Activated CD4-positive, alpha-beta T cell treated with anti-CD3 and anti-CD28 coated beads, Interleukin-2, amount 10 ng/mL, durations not matched to agents 7 days and 5 days (primary cell): ENCODE measurements around the gene UGT2A1. TPM values are rescaled to one million over a fixed set of nuclear protein-coding genes. Genes with fewer than 3 reads are reported as not detected.
"Not testable (repeated sequence)": the region's sequence is repeated elsewhere in the genome, so short reads cannot be mapped to it uniquely, and the experiment has no call there.

Experiments used
- CTCF ChIA-PET: fragments of 350-600 bp; sonication (Branson Sonifier 250); formaldehyde crosslinking; loops from one replicate; lab custom pipeline; 2021; ENCODE audit warnings: antibody characterized with exemption; lab: Charles Lee
- POLR2A ChIA-PET: fragments of 350-600 bp; sonication (Branson Sonifier 250); formaldehyde crosslinking; loops from one replicate; lab custom pipeline; 2021; ENCODE audit warnings: antibody characterized with exemption; lab: Charles Lee
- DNase-seq: peaks from one replicate; pipeline ENCODE4 v3.0.0-alpha.2; 2020
- H3K27ac Mint-ChIP-seq: one replicate; pipeline ENCODE4 v1.8.0; 2021; ENCODE audit warnings: mild to moderate bottlenecking, moderate library complexity, mixed read lengths
- H3K27me3 Mint-ChIP-seq: one replicate; pipeline ENCODE4 v1.8.0; 2021; ENCODE audit warnings: mixed read lengths
- H3K36me3 Mint-ChIP-seq: one replicate; pipeline ENCODE4 v1.8.0; 2021; ENCODE audit warnings: low read depth, mixed read lengths
- H3K4me1 Mint-ChIP-seq: one replicate; pipeline ENCODE4 v1.8.0; 2021; ENCODE audit warnings: mixed read lengths
- H3K4me3 Mint-ChIP-seq: one replicate; pipeline ENCODE4 v1.8.0; 2021; ENCODE audit warnings: mild to moderate bottlenecking, moderate library complexity, mixed read lengths
- H3K9me3 Mint-ChIP-seq: one replicate; pipeline ENCODE4 v1.8.0; 2021; ENCODE audit warnings: mixed read lengths
- total RNA-seq, 2 experiments: library from RNA; stranded (reverse); gene quantifications; one replicate each; pipeline ENCODE4 v1.2.3, GENCODE V29; 2021

UGT2A1 gene
- not detected for total RNA-seq

GRCh38 chr4:69653147-69653546 lies at the start of gene UGT2A1:
Gene UGT2A1, minus strand, starts transcription at chr4:69653247. Its CDS starts 5,603 bp downstream, at chr4:69647644.
- H3K36me3 Mint-ChIP-seq = no peaks in the 10 kb centered on the region
- ChIA-PET POLR2A (no interaction called here), CTCF (no interaction called here)
- H3K9me3 Mint-ChIP-seq = no peaks in the 10 kb centered on the region
- H3K27me3 Mint-ChIP-seq = no peaks in the 10 kb centered on the region
- no peak within 1 kb of the TSS for H3K27ac Mint-ChIP-seq
- no peaks in the 10 kb centered on the region for H3K4me1 Mint-ChIP-seq
- no peak within 1 kb of the TSS for H3K4me3 Mint-ChIP-seq
- no peak for DNase-seq

GRCh38 chr4:69702201-69702600 lies 49.2 kb upstream of the UGT2A1 start:
- Mint-ChIP-seq H3K36me3 (no peaks in the 10 kb centered on the region), H3K9me3 (peaks cover 6% of the 10 kb centered on the region), H3K27ac (no peak overlapping the region), H3K27me3 (no peaks in the 10 kb centered on the region), H3K4me1 (no peaks in the 10 kb centered on the region), H3K4me3 (no peak overlapping the region)
- CTCF ChIA-PET = no interaction called here
- DNase-seq = no peak
- POLR2A ChIA-PET = no interaction called here

GRCh38 chr4:69701696-69702095 lies 48.6 kb upstream of the UGT2A1 start:
- ChIA-PET CTCF (no interaction called here), POLR2A (no interaction called here)
- no peaks in the 10 kb centered on the region for H3K4me1 Mint-ChIP-seq
- no peak for DNase-seq
- H3K36me3 Mint-ChIP-seq = no peaks in the 10 kb centered on the region
- H3K27me3 Mint-ChIP-seq = no peaks in the 10 kb centered on the region
- no peak overlapping the region for H3K27ac Mint-ChIP-seq
- peaks cover 6% of the 10 kb centered on the region for H3K9me3 Mint-ChIP-seq
- no peak overlapping the region for H3K4me3 Mint-ChIP-seq

- ChIA-PET POLR2A (no interaction called here), CTCF (no interaction called here)
- Mint-ChIP-seq H3K9me3 (peaks cover 8% of the 10 kb centered on the region), H3K36me3 (no peaks in the 10 kb centered on the region), H3K27me3 (peaks cover 1% of the 10 kb centered on the region), H3K27ac (no peak overlapping the region), H3K4me3 (no peak overlapping the region), H3K4me1 (no peaks in the 10 kb centered on the region)
- no peak for DNase-seq
Observed at GRCh38 chr4:69697536-69698242, 44.6 kb upstream of the UGT2A1 start.

- peaks cover 1% of the 10 kb centered on the region for H3K27me3 Mint-ChIP-seq
- H3K4me1 Mint-ChIP-seq = peaks cover 3% of the 10 kb centered on the region
- H3K4me3 Mint-ChIP-seq = no peak overlapping the region
- peak; percentile 6 for DNase-seq
- ChIA-PET POLR2A (no interaction called here), CTCF (no interaction called here)
- H3K27ac Mint-ChIP-seq = no peak overlapping the region
- no peaks in the 10 kb centered on the region for H3K9me3 Mint-ChIP-seq
- no peaks in the 10 kb centered on the region for H3K36me3 Mint-ChIP-seq
Observed at GRCh38 chr4:69689599-69689998, 36.6 kb upstream of the UGT2A1 start.

- H3K4me1 Mint-ChIP-seq = peaks cover 3% of the 10 kb centered on the region
- H3K9me3 Mint-ChIP-seq = no peaks in the 10 kb centered on the region
- POLR2A ChIA-PET = no interaction called here
- no peaks in the 10 kb centered on the region for H3K27me3 Mint-ChIP-seq
- no peak overlapping the region for H3K4me3 Mint-ChIP-seq
- CTCF ChIA-PET = no interaction called here
- H3K36me3 Mint-ChIP-seq = no peaks in the 10 kb centered on the region
- no peak overlapping the region for H3K27ac Mint-ChIP-seq
- no peak for DNase-seq
Observed at GRCh38 chr4:69684804-69685203, 31.8 kb upstream of the UGT2A1 start.

GRCh38 chr4:69668680-69669079 lies 15.6 kb upstream of the UGT2A1 start:
- Mint-ChIP-seq H3K4me1 (no peaks in the 10 kb centered on the region), H3K9me3 (no peaks in the 10 kb centered on the region), H3K27me3 (peaks cover 6% of the 10 kb centered on the region), H3K27ac (no peak overlapping the region), H3K4me3 (no peak overlapping the region), H3K36me3 (no peaks in the 10 kb centered on the region)
- POLR2A ChIA-PET = no interaction called here
- DNase-seq = no peak
- CTCF ChIA-PET = interaction anchor here (0.6 to 1.5 kb wide), 2 partner anchors 9 to 156 kb away, joined by 3 to 4 read pairs; no protein-coding TSS in a partner anchor

GRCh38 chr4:69664009-69664408 lies 11.0 kb upstream of the UGT2A1 start:
- H3K4me1 Mint-ChIP-seq, H3K27ac Mint-ChIP-seq, H3K9me3 Mint-ChIP-seq, POLR2A ChIA-PET, H3K27me3 Mint-ChIP-seq, H3K36me3 Mint-ChIP-seq, H3K4me3 Mint-ChIP-seq, CTCF ChIA-PET, DNase-seq: not testable (repeated sequence)

- H3K27ac Mint-ChIP-seq = peak overlapping the region; percentile 57
- H3K36me3 Mint-ChIP-seq, H3K4me1 Mint-ChIP-seq, POLR2A ChIA-PET, CTCF ChIA-PET, H3K9me3 Mint-ChIP-seq, H3K4me3 Mint-ChIP-seq, H3K27me3 Mint-ChIP-seq: not testable (repeated sequence)
- peak; percentile 12 for DNase-seq
Observed at GRCh38 chr4:69661130-69661803, 8.2 kb upstream of the UGT2A1 start.

GRCh38 chr4:69658133-69658532 lies 5.1 kb upstream of the UGT2A1 start:
- Mint-ChIP-seq H3K9me3 (no peaks in the 10 kb centered on the region), H3K27me3 (no peaks in the 10 kb centered on the region), H3K27ac (no peak overlapping the region), H3K36me3 (no peaks in the 10 kb centered on the region), H3K4me1 (no peaks in the 10 kb centered on the region), H3K4me3 (no peak overlapping the region)
- POLR2A ChIA-PET = no interaction called here
- DNase-seq = no peak
- CTCF ChIA-PET = no interaction called here

- no peaks in the 10 kb centered on the region for H3K36me3 Mint-ChIP-seq
- ChIA-PET CTCF (no interaction called here), POLR2A (no interaction called here)
- H3K4me1 Mint-ChIP-seq = no peaks in the 10 kb centered on the region
- H3K9me3 Mint-ChIP-seq = no peaks in the 10 kb centered on the region
- no peak overlapping the region for H3K4me3 Mint-ChIP-seq
- H3K27me3 Mint-ChIP-seq = no peaks in the 10 kb centered on the region
- DNase-seq = no peak
- H3K27ac Mint-ChIP-seq = no peak overlapping the region
Observed at GRCh38 chr4:69656653-69657158, 3.7 kb upstream of the UGT2A1 start.

- no peaks in the 10 kb centered on the region for H3K4me1 Mint-ChIP-seq
- H3K27me3 Mint-ChIP-seq = peaks cover 5% of the 10 kb centered on the region
- no peak overlapping the region for H3K27ac Mint-ChIP-seq
- no peak for DNase-seq
- H3K9me3 Mint-ChIP-seq = no peaks in the 10 kb centered on the region
- CTCF ChIA-PET = interaction anchor here (1.4 kb wide), 1 partner anchor 8 kb away, joined by 3 read pairs; no protein-coding TSS in a partner anchor
- POLR2A ChIA-PET = no interaction called here
- H3K36me3 Mint-ChIP-seq = no peaks in the 10 kb centered on the region
- no peak overlapping the region for H3K4me3 Mint-ChIP-seq
Observed at GRCh38 chr4:69650872-69651271, 2.2 kb downstream of the UGT2A1 start.

GRCh38 chr4:69649629-69650028 lies 3.4 kb downstream of the UGT2A1 start:
- ChIA-PET POLR2A (no interaction called here), CTCF (interaction anchor here (1.4 kb wide), 1 partner anchor 9 kb away, joined by 3 read pairs; no protein-coding TSS in a partner anchor)
- Mint-ChIP-seq H3K4me3 (no peak overlapping the region), H3K27me3 (peaks cover 5% of the 10 kb centered on the region), H3K4me1 (no peaks in the 10 kb centered on the region), H3K9me3 (no peaks in the 10 kb centered on the region), H3K27ac (no peak overlapping the region), H3K36me3 (no peaks in the 10 kb centered on the region)
- DNase-seq = no peak
